IMR-90 (cell line): ENCODE measurements around the gene CNOT2.

ENCODE experiments used
- BHLHE40 ChIP-seq: fragments of 150-350 bp; IDR thresholded peaks from 2 replicates; pipeline ENCODE4 v1.6.1; 2016; ENCODE audit warnings: mild to moderate bottlenecking, low read depth, low read length
- CHD1 ChIP-seq: IDR thresholded peaks from 2 replicates; pipeline ENCODE4 v1.6.1; 2012; ENCODE audit warnings: low read depth, low read length, improper control_type of control experiment
- FOS ChIP-seq: fragments of 150-350 bp; IDR thresholded peaks from 2 replicates; pipeline ENCODE4 v1.6.1; 2016; ENCODE audit warnings: low read depth, low read length
- NFE2L2 ChIP-seq: fragments of 150-350 bp; IDR thresholded peaks from 2 replicates; pipeline ENCODE4 v1.6.1; 2016; ENCODE audit warnings: low read depth, mild to moderate bottlenecking, low read length
- POLR2A ChIP-seq: IDR thresholded peaks from 2 replicates; pipeline ENCODE4 v1.6.1; 2012; ENCODE audit warnings: mild to moderate bottlenecking, low read depth, low read length
- RAD21 ChIP-seq: IDR thresholded peaks from 2 replicates; pipeline ENCODE4 v1.6.1; 2012; ENCODE audit warnings: low read length, improper control_type of control experiment
- RCOR1 ChIP-seq: IDR thresholded peaks from 2 replicates; pipeline ENCODE4 v1.6.1; 2012; ENCODE audit warnings: mild to moderate bottlenecking, low read length, improper control_type of control experiment; ENCODE audit not compliant: insufficient replicate concordance
- TF ChIP-seq, protein P1 (sequence below): conservative IDR thresholded peaks from 2 replicates; pipeline ENCODE4 v1.5.1; 2012; ENCODE audit warnings: mild to moderate bottlenecking, low read depth, low read length, improper control_type of control experiment
- TF ChIP-seq, protein P2 (sequence below): fragments of 150-350 bp; IDR thresholded peaks from 2 replicates; pipeline ENCODE4 v1.6.1; 2016; ENCODE audit warnings: low read depth, mild to moderate bottlenecking, low read length, moderate library complexity, borderline replicate concordance

DNA sequence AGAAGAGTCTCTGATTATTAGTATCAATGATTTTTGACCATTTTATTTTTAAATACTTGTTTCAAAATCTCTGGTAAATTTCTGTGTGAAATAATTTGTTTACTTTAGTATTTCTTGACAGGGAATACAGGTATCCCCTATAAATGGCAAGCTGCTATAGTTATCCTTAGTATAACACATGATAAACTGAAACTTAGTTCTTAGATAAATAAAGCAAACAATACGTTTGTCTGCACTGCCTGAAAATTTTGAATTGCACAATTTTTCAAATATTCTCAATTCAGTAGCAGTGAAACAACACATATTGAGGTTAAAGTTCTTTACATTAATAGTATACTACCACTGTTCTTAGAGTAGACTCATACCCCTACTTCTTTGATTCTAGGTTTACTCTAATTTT lies 26.9 kb downstream of the CNOT2 start:
- TF ChIP-seq, protein P1, sequence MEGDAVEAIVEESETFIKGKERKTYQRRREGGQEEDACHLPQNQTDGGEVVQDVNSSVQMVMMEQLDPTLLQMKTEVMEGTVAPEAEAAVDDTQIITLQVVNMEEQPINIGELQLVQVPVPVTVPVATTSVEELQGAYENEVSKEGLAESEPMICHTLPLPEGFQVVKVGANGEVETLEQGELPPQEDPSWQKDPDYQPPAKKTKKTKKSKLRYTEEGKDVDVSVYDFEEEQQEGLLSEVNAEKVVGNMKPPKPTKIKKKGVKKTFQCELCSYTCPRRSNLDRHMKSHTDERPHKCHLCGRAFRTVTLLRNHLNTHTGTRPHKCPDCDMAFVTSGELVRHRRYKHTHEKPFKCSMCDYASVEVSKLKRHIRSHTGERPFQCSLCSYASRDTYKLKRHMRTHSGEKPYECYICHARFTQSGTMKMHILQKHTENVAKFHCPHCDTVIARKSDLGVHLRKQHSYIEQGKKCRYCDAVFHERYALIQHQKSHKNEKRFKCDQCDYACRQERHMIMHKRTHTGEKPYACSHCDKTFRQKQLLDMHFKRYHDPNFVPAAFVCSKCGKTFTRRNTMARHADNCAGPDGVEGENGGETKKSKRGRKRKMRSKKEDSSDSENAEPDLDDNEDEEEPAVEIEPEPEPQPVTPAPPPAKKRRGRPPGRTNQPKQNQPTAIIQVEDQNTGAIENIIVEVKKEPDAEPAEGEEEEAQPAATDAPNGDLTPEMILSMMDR, result no peak
- no peak for TF ChIP-seq POLR2A
- TF ChIP-seq RCOR1, result no peak
- TF ChIP-seq RAD21, result no peak
- TF ChIP-seq, protein P2, sequence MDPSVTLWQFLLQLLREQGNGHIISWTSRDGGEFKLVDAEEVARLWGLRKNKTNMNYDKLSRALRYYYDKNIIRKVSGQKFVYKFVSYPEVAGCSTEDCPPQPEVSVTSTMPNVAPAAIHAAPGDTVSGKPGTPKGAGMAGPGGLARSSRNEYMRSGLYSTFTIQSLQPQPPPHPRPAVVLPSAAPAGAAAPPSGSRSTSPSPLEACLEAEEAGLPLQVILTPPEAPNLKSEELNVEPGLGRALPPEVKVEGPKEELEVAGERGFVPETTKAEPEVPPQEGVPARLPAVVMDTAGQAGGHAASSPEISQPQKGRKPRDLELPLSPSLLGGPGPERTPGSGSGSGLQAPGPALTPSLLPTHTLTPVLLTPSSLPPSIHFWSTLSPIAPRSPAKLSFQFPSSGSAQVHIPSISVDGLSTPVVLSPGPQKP, result no peak
- TF ChIP-seq CHD1, result no peak
- no peak for TF ChIP-seq FOS
- no peak for TF ChIP-seq BHLHE40
- TF ChIP-seq NFE2L2, result no peak
